HuH-7.5 (cell line): ENCODE results near the gene ZNF558.
"Not testable (repeated sequence)": the region's sequence is repeated elsewhere in the genome, so short reads cannot be mapped to it uniquely, and the experiment has no call there.

Experiments used
- DNase-seq: peaks from one replicate; pipeline ENCODE4 v3.0.0; 2011; ENCODE audit warnings: low spot score

The ZNF558 gene

GRCh38 chr19:8794823-8795222 is 37.3 kb downstream of the ZNF558 start:
- no peak for DNase-seq

GRCh38 chr19:8773587-8773986 is 58.5 kb downstream of the ZNF558 start:
- DNase-seq, result not testable (repeated sequence)

DNA sequence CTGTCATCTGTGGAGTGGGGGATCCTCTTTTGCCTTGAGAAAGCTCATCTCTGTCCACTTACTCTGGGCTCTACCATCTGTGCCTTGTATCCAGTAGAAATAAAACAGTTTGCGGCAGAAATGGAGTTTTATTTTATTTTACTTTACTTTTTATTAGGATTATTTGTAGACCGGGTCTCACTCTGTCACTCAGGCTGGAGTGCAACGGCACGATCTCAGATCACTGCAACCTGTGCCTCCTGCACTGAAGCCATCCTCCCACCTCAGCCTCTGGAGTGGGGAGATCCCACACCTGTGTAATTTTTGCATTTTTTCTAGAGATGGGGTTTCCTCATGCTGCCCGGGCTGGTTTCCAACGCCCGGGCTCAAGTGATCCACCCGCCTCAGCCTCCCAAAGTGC is 62.8 kb downstream of the ZNF558 start:
- DNase-seq, result not testable (repeated sequence)

DNA sequence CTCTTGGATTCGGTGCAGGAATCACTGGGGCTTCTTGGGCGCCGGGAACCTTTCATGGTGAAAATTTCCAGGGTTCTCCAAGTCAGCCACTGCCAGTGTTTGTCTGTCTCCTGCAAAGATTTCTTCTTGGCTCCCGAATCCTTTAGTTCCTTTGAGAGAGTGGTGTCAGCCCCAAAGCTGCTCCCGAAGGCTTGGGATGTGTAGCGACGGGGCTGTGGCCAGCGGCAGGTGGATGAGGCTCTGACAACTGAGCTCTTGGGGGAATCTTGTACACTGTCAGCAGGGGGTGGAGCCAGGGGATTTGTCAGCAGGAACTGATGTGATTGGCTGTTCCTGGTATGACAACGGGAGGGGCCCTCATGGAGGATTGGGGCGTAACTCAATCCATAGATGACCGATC is 64.8 kb downstream of the ZNF558 start:
- not testable (repeated sequence) for DNase-seq
